ENCODE results near the gene DENND1B.

DNA sequence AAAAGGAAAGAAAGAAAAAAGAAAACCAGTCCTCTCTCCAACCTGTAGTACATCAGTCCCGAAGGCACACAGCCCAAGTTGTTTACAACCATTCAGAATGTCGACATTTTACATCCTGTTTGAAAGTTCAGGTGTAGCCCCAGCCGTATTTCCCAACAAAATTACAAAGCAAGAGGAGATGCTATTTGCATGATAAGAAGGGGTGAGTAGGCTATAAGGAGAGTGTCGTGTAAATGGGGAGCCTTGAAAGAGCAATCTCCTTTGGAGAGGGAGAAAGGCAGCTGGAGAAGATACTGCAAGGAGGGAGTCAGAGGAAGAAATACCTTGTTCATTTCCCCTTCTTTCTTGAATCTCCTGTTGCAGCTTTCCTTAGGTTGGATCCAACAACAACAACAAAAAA, 35.5 kb upstream of the DENND1B start:
- TF ChIP-seq, protein P1, sequence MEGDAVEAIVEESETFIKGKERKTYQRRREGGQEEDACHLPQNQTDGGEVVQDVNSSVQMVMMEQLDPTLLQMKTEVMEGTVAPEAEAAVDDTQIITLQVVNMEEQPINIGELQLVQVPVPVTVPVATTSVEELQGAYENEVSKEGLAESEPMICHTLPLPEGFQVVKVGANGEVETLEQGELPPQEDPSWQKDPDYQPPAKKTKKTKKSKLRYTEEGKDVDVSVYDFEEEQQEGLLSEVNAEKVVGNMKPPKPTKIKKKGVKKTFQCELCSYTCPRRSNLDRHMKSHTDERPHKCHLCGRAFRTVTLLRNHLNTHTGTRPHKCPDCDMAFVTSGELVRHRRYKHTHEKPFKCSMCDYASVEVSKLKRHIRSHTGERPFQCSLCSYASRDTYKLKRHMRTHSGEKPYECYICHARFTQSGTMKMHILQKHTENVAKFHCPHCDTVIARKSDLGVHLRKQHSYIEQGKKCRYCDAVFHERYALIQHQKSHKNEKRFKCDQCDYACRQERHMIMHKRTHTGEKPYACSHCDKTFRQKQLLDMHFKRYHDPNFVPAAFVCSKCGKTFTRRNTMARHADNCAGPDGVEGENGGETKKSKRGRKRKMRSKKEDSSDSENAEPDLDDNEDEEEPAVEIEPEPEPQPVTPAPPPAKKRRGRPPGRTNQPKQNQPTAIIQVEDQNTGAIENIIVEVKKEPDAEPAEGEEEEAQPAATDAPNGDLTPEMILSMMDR (IDR thresholded peaks at IDR 0.05; ENCODE audit: low read depth, low read length) = no peak
- no peak for TF ChIP-seq EZH2phosphoT487 (IDR thresholded peaks at IDR 0.05; ENCODE audit: low read depth)

Measured in OCI-LY3 (cell line).